ENCODE measurements around the gene CCDC157. TPM values are rescaled to one million over a fixed set of nuclear protein-coding genes. Genes with fewer than 3 reads are reported as not detected.

CCDC157 gene
- total RNA-seq, 1 donor: 2.6 TPM

DNA sequence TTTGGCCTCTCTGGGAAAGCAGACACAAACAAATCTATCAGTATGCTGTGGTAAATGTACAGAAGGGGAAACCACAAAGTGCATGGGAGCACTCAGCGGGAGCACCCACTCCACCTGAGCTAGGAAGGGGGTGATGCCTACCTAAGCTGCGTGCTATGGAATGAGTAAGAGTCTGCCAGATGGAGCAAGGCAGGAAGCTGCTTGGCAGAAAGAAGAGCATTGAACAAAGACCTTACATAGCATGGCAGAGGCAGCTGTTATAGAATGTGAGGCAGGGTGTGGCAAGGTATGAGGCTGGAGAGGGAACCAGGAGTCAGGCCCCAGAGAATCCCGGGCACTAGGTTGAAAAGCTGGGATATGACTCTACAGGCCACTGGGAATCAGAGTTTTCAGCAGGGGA is 55.0 kb downstream of the CCDC157 start:
- H3K4me3 ChIP-seq (ENCODE audit: low read depth, low read length): no peak overlapping the region
- TF ChIP-seq, protein P1, sequence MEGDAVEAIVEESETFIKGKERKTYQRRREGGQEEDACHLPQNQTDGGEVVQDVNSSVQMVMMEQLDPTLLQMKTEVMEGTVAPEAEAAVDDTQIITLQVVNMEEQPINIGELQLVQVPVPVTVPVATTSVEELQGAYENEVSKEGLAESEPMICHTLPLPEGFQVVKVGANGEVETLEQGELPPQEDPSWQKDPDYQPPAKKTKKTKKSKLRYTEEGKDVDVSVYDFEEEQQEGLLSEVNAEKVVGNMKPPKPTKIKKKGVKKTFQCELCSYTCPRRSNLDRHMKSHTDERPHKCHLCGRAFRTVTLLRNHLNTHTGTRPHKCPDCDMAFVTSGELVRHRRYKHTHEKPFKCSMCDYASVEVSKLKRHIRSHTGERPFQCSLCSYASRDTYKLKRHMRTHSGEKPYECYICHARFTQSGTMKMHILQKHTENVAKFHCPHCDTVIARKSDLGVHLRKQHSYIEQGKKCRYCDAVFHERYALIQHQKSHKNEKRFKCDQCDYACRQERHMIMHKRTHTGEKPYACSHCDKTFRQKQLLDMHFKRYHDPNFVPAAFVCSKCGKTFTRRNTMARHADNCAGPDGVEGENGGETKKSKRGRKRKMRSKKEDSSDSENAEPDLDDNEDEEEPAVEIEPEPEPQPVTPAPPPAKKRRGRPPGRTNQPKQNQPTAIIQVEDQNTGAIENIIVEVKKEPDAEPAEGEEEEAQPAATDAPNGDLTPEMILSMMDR (IDR thresholded peaks at IDR 0.05; ENCODE audit: insufficient read depth, low read length): no peak
- no peak for DNase-seq (ENCODE audit: low read depth)

DNA sequence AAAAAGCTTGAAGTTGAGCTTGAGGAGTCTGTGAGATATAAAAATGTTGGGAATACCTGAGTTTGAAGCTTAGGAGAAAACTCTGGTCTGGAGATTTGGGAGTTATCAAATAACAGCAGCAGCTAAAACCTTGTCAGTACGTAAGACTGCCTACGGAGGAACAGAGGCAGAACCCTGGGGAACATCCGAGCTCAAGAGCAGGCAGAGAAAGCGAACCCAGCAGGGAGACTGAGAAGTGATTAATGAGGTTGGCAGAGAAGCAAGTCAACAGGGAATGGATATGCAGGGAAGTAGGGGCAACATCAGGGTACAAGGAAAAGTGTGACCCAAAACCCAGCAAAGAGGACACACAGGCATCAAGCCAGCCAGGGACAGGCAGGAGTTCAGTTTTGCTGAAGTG is 56.2 kb downstream of the CCDC157 start:
- H3K4me3 ChIP-seq (ENCODE audit: low read depth, low read length): no peak overlapping the region
- TF ChIP-seq, protein P1 (IDR thresholded peaks at IDR 0.05; ENCODE audit: insufficient read depth, low read length): no peak
- DNase-seq (ENCODE audit: low read depth): no peak

DNA sequence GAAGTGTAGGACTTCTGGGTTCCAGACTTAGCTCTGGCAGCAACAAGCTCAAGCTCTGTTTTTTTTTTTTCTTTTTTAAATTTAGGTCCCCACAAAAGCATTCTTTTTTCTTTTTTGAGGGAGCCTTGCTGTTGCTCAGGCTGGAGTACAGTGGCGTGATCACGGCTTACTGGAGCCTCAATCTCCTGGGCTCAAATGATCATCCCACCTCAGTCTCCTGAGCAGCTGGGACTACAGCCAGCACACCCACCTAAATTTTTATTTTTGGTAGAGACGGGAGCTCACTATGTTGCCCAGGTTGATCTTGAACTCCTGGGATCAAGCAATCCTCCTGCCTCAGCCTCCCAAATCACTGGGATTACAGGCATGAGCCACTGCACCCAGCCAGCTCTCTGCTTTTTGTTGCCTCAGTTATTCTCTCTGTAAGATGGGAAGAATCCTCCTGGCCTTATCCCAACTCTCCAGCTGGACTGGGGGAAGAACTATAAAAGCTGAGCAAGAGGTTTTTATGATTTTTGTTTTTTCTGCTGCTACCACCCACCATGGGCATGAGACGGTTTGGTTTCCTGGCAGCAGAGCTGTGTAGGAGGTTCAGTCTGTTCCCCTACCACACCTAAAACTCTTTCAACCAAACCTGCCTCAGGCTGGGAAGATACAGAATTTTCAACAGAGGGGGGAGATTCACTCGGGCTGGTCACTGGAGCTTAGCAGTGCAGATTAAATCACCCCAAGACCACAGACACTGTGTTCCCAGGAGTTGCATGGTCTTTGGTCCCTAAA is 57.1 kb downstream of the CCDC157 start:
- TF ChIP-seq, protein P1 (IDR thresholded peaks at IDR 0.05; ENCODE audit: insufficient read depth, low read length): no peak
- no peak overlapping the region for H3K4me3 ChIP-seq (ENCODE audit: low read depth, low read length)

GRCh38 chr22:30414525-30415047 is 57.8 kb downstream of the CCDC157 start:
- DNase-seq (ENCODE audit: low read depth): peak; percentile 65

More for the DNA sequence above, 57.1 kb downstream of the CCDC157 start:
- no peak for DNase-seq (ENCODE audit: low read depth)

GRCh38 chr22:30416403-30416802 is 59.6 kb downstream of the CCDC157 start:
- no peak overlapping the region for H3K4me3 ChIP-seq (ENCODE audit: low read depth, low read length)
- TF ChIP-seq, protein P1 (IDR thresholded peaks at IDR 0.05; ENCODE audit: insufficient read depth, low read length): no peak
- no peak for DNase-seq (ENCODE audit: low read depth)

More at GRCh38 chr22:30414525-30415047, 57.8 kb downstream of the CCDC157 start:
- TF ChIP-seq, protein P1 (IDR thresholded peaks at IDR 0.05; ENCODE audit: insufficient read depth, low read length): no peak
- H3K4me3 ChIP-seq (ENCODE audit: low read depth, low read length): no peak overlapping the region

DNA sequence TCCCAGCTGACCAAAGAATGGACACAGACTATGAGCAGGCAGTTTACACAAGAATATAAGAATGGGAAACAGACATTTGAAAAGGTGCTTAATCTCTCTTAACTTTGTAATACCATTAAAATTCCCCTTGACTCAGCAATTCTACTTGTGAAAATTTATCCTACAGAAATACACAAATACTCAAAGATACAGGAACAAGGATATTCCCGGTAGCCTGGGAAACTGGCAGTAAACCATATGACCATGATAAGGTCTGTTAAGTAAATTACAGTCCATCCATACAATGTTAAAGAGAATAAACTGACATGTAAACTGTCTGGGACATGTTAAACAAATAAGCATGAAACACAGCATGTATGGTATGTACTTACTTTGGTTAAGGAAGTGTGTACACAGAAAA is 60.0 kb downstream of the CCDC157 start:
- TF ChIP-seq, protein P1 (IDR thresholded peaks at IDR 0.05; ENCODE audit: insufficient read depth, low read length): no peak
- no peak for DNase-seq (ENCODE audit: low read depth)
- H3K4me3 ChIP-seq (ENCODE audit: low read depth, low read length): no peak overlapping the region
